HEK293 (cell line): Measurements from ENCODE around the gene TMEM218.

Experiments
- CTCF ChIA-PET: fragments of 350-600 bp; formaldehyde crosslinking; extraction: SDS; loops from one replicate; lab custom pipeline; 2021; ENCODE audit warnings: antibody characterized with exemption; lab: Yijun Ruan, JAX
- POLR2A ChIA-PET: fragments of 300-600 bp; formaldehyde crosslinking; extraction: SDS; loops from one replicate; lab custom pipeline; 2020; ENCODE audit warnings: antibody characterized with exemption, inconsistent platforms; lab: Yijun Ruan, JAX
- H3K27ac ChIP-seq: fragments of 200-500 bp; sonication (Bioruptor generic); 2 replicates; pipeline ENCODE4 v1.5.1; 2014; ENCODE audit warnings: low read depth, low read length, control low read depth, inconsistent platforms; ENCODE audit errors: extremely low read depth
- H3K36me3 ChIP-seq, 2 experiments: fragments of 200-500 bp in 1 of 2; sonication (Bioruptor generic) in 1 of 2; 1 replicate in 1 of 2; 2 replicates in 1 of 2; pipeline ENCODE4 v1.5.1; 2014 to 2017; ENCODE audit warnings: inconsistent platforms in 2 of 2, low read length in 2 of 2; ENCODE audit not compliant: control insufficient read depth in 2 of 2, insufficient read depth in 1 of 2
- H3K4me1 ChIP-seq: fragments of 200-500 bp; sonication (Bioruptor generic); 2 replicates; pipeline ENCODE4 v1.5.1; 2014; ENCODE audit warnings: mild to moderate bottlenecking, low read length, inconsistent platforms; ENCODE audit not compliant: control insufficient read depth, insufficient read depth
- H3K4me3 ChIP-seq: 2 replicates; pipeline ENCODE4 v1.5.1; 2011; ENCODE audit warnings: low read depth, mild to moderate bottlenecking, control low read depth, low read length, moderate library complexity
- H3K9me3 ChIP-seq: fragments of 200-500 bp; sonication (Bioruptor generic); 2 replicates; pipeline ENCODE4 v1.5.1; 2014; ENCODE audit warnings: low read depth, low read length, inconsistent platforms; ENCODE audit not compliant: control insufficient read depth, insufficient read depth
- ELK4 ChIP-seq: IDR thresholded peaks from 2 replicates; pipeline ENCODE4 v1.6.1; 2011; ENCODE audit warnings: mild to moderate bottlenecking, low read depth, low read length, borderline replicate concordance
- HIC1 ChIP-seq: fragments of 450-650 bp; formaldehyde crosslinking; IDR thresholded peaks from 2 replicates; pipeline ENCODE4 v1.5.1; 2016; ENCODE audit warnings: missing biosample characterization, missing genetic modification characterization
- PRDM6 ChIP-seq: fragments of 450-650 bp; formaldehyde crosslinking; IDR thresholded peaks from 2 replicates; pipeline ENCODE4 v1.5.1; 2017; ENCODE audit warnings: missing biosample characterization, missing genetic modification characterization
- REST ChIP-seq: fragments of 450-650 bp; formaldehyde crosslinking; IDR thresholded peaks from 2 replicates; pipeline ENCODE4 v1.5.1; 2016; ENCODE audit warnings: missing biosample characterization, missing genetic modification characterization
- ZBTB1 ChIP-seq: fragments of 450-650 bp; formaldehyde crosslinking; IDR thresholded peaks from 2 replicates; pipeline ENCODE4 v1.5.1; 2016; ENCODE audit warnings: missing biosample characterization, missing genetic modification characterization
- ZBTB6 ChIP-seq: fragments of 450-650 bp; formaldehyde crosslinking; IDR thresholded peaks from 2 replicates; pipeline ENCODE4 v1.5.1; 2017; ENCODE audit warnings: missing biosample characterization, missing genetic modification characterization
- ZNF133 ChIP-seq: fragments of 450-650 bp; formaldehyde crosslinking; IDR thresholded peaks from 2 replicates; pipeline ENCODE4 v1.5.1; 2016; ENCODE audit warnings: missing biosample characterization, missing genetic modification characterization
- ZNF211 ChIP-seq: fragments of 450-650 bp; formaldehyde crosslinking; IDR thresholded peaks from 2 replicates; pipeline ENCODE4 v1.5.1; 2016; ENCODE audit warnings: low read depth, missing biosample characterization, missing genetic modification characterization
- ZNF223 ChIP-seq: fragments of 450-650 bp; formaldehyde crosslinking; IDR thresholded peaks from 2 replicates; pipeline ENCODE4 v1.5.1; 2016; ENCODE audit warnings: missing biosample characterization, missing genetic modification characterization
- ZNF350 ChIP-seq: fragments of 450-650 bp; formaldehyde crosslinking; IDR thresholded peaks from 2 replicates; pipeline ENCODE4 v1.5.0; 2017; ENCODE audit warnings: missing biosample characterization, mild to moderate bottlenecking, missing genetic modification characterization
- ZNF449 ChIP-seq: fragments of 450-650 bp; formaldehyde crosslinking; IDR thresholded peaks from 2 replicates; pipeline ENCODE4 v1.5.1; 2017; ENCODE audit warnings: missing biosample characterization, mild to moderate bottlenecking, missing genetic modification characterization, moderate library complexity
- ZNF513 ChIP-seq: fragments of 450-650 bp; IDR thresholded peaks from 2 replicates; pipeline ENCODE4 v1.5.1; 2018; ENCODE audit warnings: missing biosample characterization, missing genetic modification characterization
- ZNF544 ChIP-seq: fragments of 450-650 bp; formaldehyde crosslinking; IDR thresholded peaks from 2 replicates; pipeline ENCODE4 v1.5.0; 2017; ENCODE audit warnings: missing biosample characterization, missing genetic modification characterization
- ZNF549 ChIP-seq: fragments of 450-650 bp; IDR thresholded peaks from 2 replicates; pipeline ENCODE4 v1.5.1; 2018; ENCODE audit warnings: missing biosample characterization, missing genetic modification characterization, mild to moderate bottlenecking, inconsistent platforms, moderate library complexity
- ZNF571 ChIP-seq: fragments of 450-650 bp; formaldehyde crosslinking; IDR thresholded peaks from 2 replicates; pipeline ENCODE4 v1.5.0; 2017; ENCODE audit warnings: missing biosample characterization, missing genetic modification characterization
- ZNF654 ChIP-seq: fragments of 450-650 bp; formaldehyde crosslinking; IDR thresholded peaks from 2 replicates; pipeline ENCODE4 v1.5.1; 2016; ENCODE audit warnings: low read depth, missing biosample characterization, missing genetic modification characterization
- ZNF830 ChIP-seq: fragments of 450-650 bp; IDR thresholded peaks from 2 replicates; pipeline ENCODE4 v1.5.0; 2018; ENCODE audit warnings: missing biosample characterization, missing genetic modification characterization, low read depth, mild to moderate bottlenecking, moderate library complexity

TMEM218 gene

GRCh38 chr11:125072961-125073590 lies 38.4 kb downstream of the TMEM218 start:
- TF ChIP-seq PRDM6 (tag by site-specific recombination) (no peak), ZNF449 (tag by site-specific recombination) (no peak), ZNF571 (tag by site-specific recombination) (no peak), ZNF223 (no peak), ZNF544 (no peak), ELK4 (no peak), ZNF830 (tag by site-specific recombination) (no peak), ZNF549 (tag by site-specific recombination) (no peak), ZNF350 (no peak), ZNF211 (tag by site-specific recombination) (no peak), ZNF654 (tag by site-specific recombination) (no peak), ZBTB1 (tag by site-specific recombination) (no peak), REST (tag by site-specific recombination) (no peak), ZBTB6 (tag by site-specific recombination) (no peak), HIC1 (tag by site-specific recombination) (no peak), ZNF513 (tag by site-specific recombination) (no peak), ZNF133 (tag by site-specific recombination) (no peak)
- Histone ChIP-seq H3K9me3 (no peaks in the 10 kb centered on the region), H3K4me3 (no peak overlapping the region), H3K27ac (no peak overlapping the region), H3K36me3 (no peaks in the 10 kb centered on the region), H3K4me1 (no peaks in the 10 kb centered on the region)
- ChIA-PET POLR2A (interaction anchor here (0.6 kb wide), 1 partner anchor 1407 kb away, joined by 3 read pairs; no protein-coding TSS in a partner anchor), CTCF (interaction anchor here (0.9 kb wide), 1 partner anchor 18 kb away, joined by 3 read pairs; no protein-coding TSS in a partner anchor)
